GM19035 (cell line): ENCODE data around the gene GTF3C1.

Experiments
- ATAC-seq: cut with Tn5 transposase; IDR thresholded peaks from one replicate; pipeline ENCODE4 v1.9.1; 2021; ENCODE audit not compliant: unreplicated experiment

GTF3C1 gene

GRCh38 chr16:27520982-27521673 is 28.6 kb downstream of the GTF3C1 start:
- ATAC-seq = no peak

GRCh38 chr16:27518226-27518625 is 31.5 kb downstream of the GTF3C1 start:
- ATAC-seq = no peak

- no peak for ATAC-seq
Observed at GRCh38 chr16:27517664-27518063, 32.0 kb downstream of the GTF3C1 start.

GRCh38 chr16:27516365-27516764 is 33.3 kb downstream of the GTF3C1 start:
- ATAC-seq = no peak

- no peak for ATAC-seq
Observed at GRCh38 chr16:27515874-27516353, 33.8 kb downstream of the GTF3C1 start.

- no peak for ATAC-seq
Observed at GRCh38 chr16:27514806-27515205, 34.9 kb downstream of the GTF3C1 start.

GRCh38 chr16:27511657-27512448 is 37.9 kb downstream of the GTF3C1 start:
- ATAC-seq = no peak

GRCh38 chr16:27508476-27508875 is 41.2 kb downstream of the GTF3C1 start:
- no peak for ATAC-seq

GRCh38 chr16:27506771-27507170 is 42.9 kb downstream of the GTF3C1 start:
- ATAC-seq = no peak

- ATAC-seq = no peak
Observed at GRCh38 chr16:27505297-27506236, 44.1 kb downstream of the GTF3C1 start.

- ATAC-seq = no peak
Observed at GRCh38 chr16:27503662-27504061, 46.1 kb downstream of the GTF3C1 start.

GRCh38 chr16:27500801-27501200 is 48.9 kb downstream of the GTF3C1 start:
- ATAC-seq = no peak

GRCh38 chr16:27499659-27500055 is 50.1 kb downstream of the GTF3C1 start:
- no peak for ATAC-seq

GRCh38 chr16:27498916-27499658 is 50.6 kb downstream of the GTF3C1 start:
- ATAC-seq = no peak

- no peak for ATAC-seq
Observed at GRCh38 chr16:27498031-27498825, 51.5 kb downstream of the GTF3C1 start.

GRCh38 chr16:27495191-27495590 is 54.5 kb downstream of the GTF3C1 start:
- no peak for ATAC-seq

- no peak for ATAC-seq
Observed at GRCh38 chr16:27492588-27492979, 57.1 kb downstream of the GTF3C1 start.

- no peak for ATAC-seq
Observed at GRCh38 chr16:27491894-27492587, 57.7 kb downstream of the GTF3C1 start.

- no peak for ATAC-seq
Observed at GRCh38 chr16:27489906-27490305, 59.8 kb downstream of the GTF3C1 start.
